ENCODE measurements around the gene DEPP1. TPM values are rescaled to one million over a fixed set of nuclear protein-coding genes. Genes with fewer than 3 reads are reported as not detected.
A peak's percentile ranks its signal among the peaks of the same experiment; 100 is the strongest.

DEPP1 gene
- total and polyA plus RNA-seq, 2 of the 13 experiments (the other 11 are each of a cell fraction or from before 2014, with no cell fraction given) = 14.8 to 270 TPM

- no peak overlapping the region for H3K27ac ChIP-seq (ENCODE audit: extremely low read length, insufficient read depth, low read length)
- intact Hi-C loops (cut with micrococcal nuclease; ENCODE audit: unreplicated experiment) (no loop called here), in situ Hi-C loops (cut with HindIII; ENCODE audit: extremely low pct_ligation_motif_present, low pct_unique_long_range_greater_than_20kb) (no loop called here)
- no TSS peak for BruUV-seq (replicated peaks)
- H4K20me1 ChIP-seq (ENCODE audit: insufficient read depth, low read length) = no peaks in the 10 kb centered on the region
- H2AFZ ChIP-seq (ENCODE audit: low read length) = no peak overlapping the region
- CTCF ChIA-PET (ENCODE audit: low intra/inter-chr PET ratio, low total read pairs) = no interaction called here
- DNase-seq (ENCODE audit: low spot score) = no peak
- H3K4me2 ChIP-seq (ENCODE audit: low read depth, low read length) = no peak overlapping the region
- no peaks in the 10 kb centered on the region for H3K36me3 ChIP-seq (replicated peaks in 1 of 2; ENCODE audit: control insufficient read depth in 1 of 2, insufficient read depth in 2 of 2, low read length in 2 of 2)
- POLR2A ChIA-PET = interaction anchor here (1.3 to 5.9 kb wide), 4 partner anchors 14 to 49 kb away, joined by 3 to 84 read pairs (median 8); partner anchors contain the start of gene RASSF4
- TF ChIP-seq TFAP4 (IDR thresholded peaks at IDR 0.05; ENCODE audit: borderline replicate concordance, low read depth) = 0 out of 2 replicates have a peak, but pooled peaks have one; percentile 15
- no peak for TF ChIP-seq SRSF1 (optimal IDR thresholded peaks at IDR 0.05; ENCODE audit: low read depth, low read length)
- 83% methylated on average over 6 of the region's 6 CpGs for WGBS (ENCODE audit: low lambda C conversion rate)
- no peak for FAIRE-seq
- H3K9me3 ChIP-seq (ENCODE audit: low read length) = peaks cover 8% of the 10 kb centered on the region
- no peaks in the 10 kb centered on the region for H3K27me3 ChIP-seq (ENCODE audit: control insufficient read depth in 1 of 2, insufficient read depth in 2 of 2, low read length in 2 of 2)
- H3K9ac ChIP-seq (ENCODE audit: insufficient read depth, low read depth, low read length) = no peak overlapping the region
- peaks cover 75% of the 10 kb centered on the region for H3K4me1 ChIP-seq (ENCODE audit: insufficient read depth, low read length)
- ATAC-seq = no peak
- H3K79me2 ChIP-seq (ENCODE audit: insufficient read depth, low read length) = no peaks in the 10 kb centered on the region
- no peak overlapping the region for H3K4me3 ChIP-seq (replicated peaks in 1 of 3; ENCODE audit: insufficient read depth in 1 of 3, low read depth in 2 of 3, low read length in 3 of 3)
Observed at GRCh38 chr10:44947371-44948152, 31.0 kb downstream of the DEPP1 start.

- ChIA-PET CTCF (ENCODE audit: low intra/inter-chr PET ratio, low total read pairs) (no interaction called here), POLR2A (interaction anchor here (0.7 to 5.9 kb wide), 7 partner anchors 11 to 50 kb away, joined by 3 to 84 read pairs (median 6); partner anchors contain the start of genes DEPP1 and RASSF4)
- Histone ChIP-seq H3K4me2 (ENCODE audit: low read depth, low read length) (peak overlapping the region; percentile 29; the same call in 1 of the 2 replicates), H4K20me1 (ENCODE audit: insufficient read depth, low read length) (no peaks in the 10 kb centered on the region), H3K4me1 (ENCODE audit: insufficient read depth, low read length) (peaks cover 61% of the 10 kb centered on the region), H3K27ac (ENCODE audit: extremely low read length, insufficient read depth, low read length) (peak overlapping the region; percentile 29), H3K27me3 (ENCODE audit: control insufficient read depth in 1 of 2, insufficient read depth in 2 of 2, low read length in 2 of 2) (no peaks in the 10 kb centered on the region), H3K9me3 (ENCODE audit: low read length) (peaks cover 8% of the 10 kb centered on the region), H3K36me3 (replicated peaks in 1 of 2; ENCODE audit: control insufficient read depth in 1 of 2, insufficient read depth in 2 of 2, low read length in 2 of 2) (no peaks in the 10 kb centered on the region), H3K4me3 (replicated peaks in 1 of 3; ENCODE audit: insufficient read depth in 1 of 3, low read depth in 2 of 3, low read length in 3 of 3) (no peak overlapping the region), H3K9ac (ENCODE audit: insufficient read depth, low read depth, low read length) (no peak overlapping the region), H2AFZ (ENCODE audit: low read length) (no peak overlapping the region), H3K79me2 (ENCODE audit: insufficient read depth, low read length) (no peaks in the 10 kb centered on the region)
- in situ Hi-C loops (cut with HindIII; ENCODE audit: extremely low pct_ligation_motif_present, low pct_unique_long_range_greater_than_20kb) (no loop called here), intact Hi-C loops (cut with micrococcal nuclease; ENCODE audit: unreplicated experiment) (no loop called here)
- no peak for DNase-seq (ENCODE audit: low spot score)
- ATAC-seq = peak; percentile 19; the same call in 1 of the 3 replicates
- TF ChIP-seq HOXA7 (CRISPR knock-in tag; IDR thresholded peaks at IDR 0.05) (no peak), KLF15 (CRISPR knock-in tag; IDR thresholded peaks at IDR 0.05; ENCODE audit: borderline replicate concordance) (no peak), ELF3 (CRISPR knock-in tag; IDR thresholded peaks at IDR 0.05) (no peak), TGIF2 (CRISPR knock-in tag; IDR thresholded peaks at IDR 0.05) (no peak)
- WGBS (ENCODE audit: low lambda C conversion rate) = 83% methylated on average over 2 of the region's 2 CpGs
- BruUV-seq (replicated peaks) = no TSS peak
- FAIRE-seq = no peak
Observed at GRCh38 chr10:44946205-44946604, 32.4 kb downstream of the DEPP1 start.
